Mesenchymal stem cell (in vitro differentiated cells and primary cell): ENCODE measurements around the gene BUD23. TPM values are rescaled to one million over a fixed set of nuclear protein-coding genes. Genes with fewer than 3 reads are reported as not detected.
A peak's percentile ranks its signal among the peaks of the same experiment; 100 is the strongest.

Experiments
- DNase-seq: peaks from one replicate; pipeline ENCODE4 v3.0.0-alpha.2; 2013
- H2AFZ ChIP-seq: one replicate; pipeline ENCODE4 v1.6.1; 2013; ENCODE audit warnings: low read depth, mild to moderate bottlenecking, control low read depth, inconsistent platforms, low read length, moderate library complexity
- H2AK5ac ChIP-seq: 2 replicates; pipeline ENCODE4 v1.6.1; 2013; ENCODE audit warnings: low read length, moderate library complexity, mild to moderate bottlenecking, inconsistent platforms; ENCODE audit not compliant: severe bottlenecking
- H2BK120ac ChIP-seq: one replicate; pipeline ENCODE4 v1.6.1; 2013; ENCODE audit warnings: low read depth, mild to moderate bottlenecking, inconsistent platforms, low read length, moderate library complexity
- H2BK12ac ChIP-seq, 2 experiments: one replicate each; pipeline ENCODE4 v1.6.1; 2013; ENCODE audit warnings: inconsistent platforms in 2 of 2, low read length in 2 of 2, mild to moderate bottlenecking in 2 of 2, moderate library complexity in 2 of 2, control low read depth in 1 of 2
- H2BK15ac ChIP-seq: one replicate; pipeline ENCODE4 v1.6.1; 2013; ENCODE audit warnings: mild to moderate bottlenecking, low read depth, inconsistent platforms; ENCODE audit not compliant: poor library complexity, severe bottlenecking
- H2BK5ac ChIP-seq: 2 replicates; pipeline ENCODE4 v1.6.1; 2013; ENCODE audit warnings: low read depth, mild to moderate bottlenecking, low read length, control low read depth, inconsistent platforms; ENCODE audit not compliant: poor library complexity, severe bottlenecking
- H3K14ac ChIP-seq, 2 experiments: one replicate each; pipeline ENCODE4 v1.6.1; 2013; ENCODE audit warnings: inconsistent platforms in 2 of 2, low read length in 2 of 2, control low read depth in 1 of 2, mild to moderate bottlenecking in 1 of 2, moderate library complexity in 1 of 2
- H3K18ac ChIP-seq, 2 experiments: one replicate each; pipeline ENCODE4 v1.6.1; 2013; ENCODE audit warnings: inconsistent platforms in 2 of 2, low read length in 2 of 2, control low read depth in 1 of 2, low read depth in 1 of 2, mild to moderate bottlenecking in 1 of 2
- H3K23ac ChIP-seq, 2 experiments: one replicate each; pipeline ENCODE4 v1.6.1; 2013; ENCODE audit warnings: inconsistent platforms in 2 of 2, low read length in 2 of 2, mild to moderate bottlenecking in 2 of 2, moderate library complexity in 2 of 2, control low read depth in 1 of 2
- H3K27ac ChIP-seq: 2 replicates; pipeline ENCODE4 v1.5.1; 2013; ENCODE audit warnings: mild to moderate bottlenecking, moderate library complexity, low read length, control low read depth, inconsistent platforms; ENCODE audit not compliant: poor library complexity, severe bottlenecking
- H3K27me3 ChIP-seq, 2 experiments: 2 replicates each; pipeline versions ENCODE4 v1.6.1 to v1.7.0; 2013; ENCODE audit warnings: low read length in 2 of 2, mild to moderate bottlenecking in 2 of 2, moderate library complexity in 2 of 2, control low read depth in 1 of 2, inconsistent platforms in 1 of 2; ENCODE audit not compliant: control insufficient read depth in 1 of 2, insufficient read depth in 1 of 2
- H3K36me3 ChIP-seq, 2 experiments: 2 replicates each; pipeline versions ENCODE4 v1.6.1 to v1.7.0; 2013; ENCODE audit warnings: low read length in 2 of 2, control low read depth in 1 of 2, inconsistent platforms in 1 of 2, low read depth in 1 of 2, mild to moderate bottlenecking in 1 of 2; ENCODE audit not compliant: insufficient read depth in 2 of 2, control insufficient read depth in 1 of 2
- H3K4ac ChIP-seq, 2 experiments: one replicate each; pipeline ENCODE4 v1.6.1; 2013; ENCODE audit warnings: inconsistent platforms in 2 of 2, low read length in 2 of 2, mild to moderate bottlenecking in 2 of 2, moderate library complexity in 2 of 2, control low read depth in 1 of 2, low read depth in 1 of 2
- H3K4me1 ChIP-seq: 2 replicates; pipeline ENCODE4 v1.6.1; 2013; ENCODE audit warnings: low read depth, low read length, control low read depth; ENCODE audit not compliant: control insufficient read depth, insufficient read depth
- H3K4me2 ChIP-seq: 2 replicates; pipeline ENCODE4 v1.6.1; 2013; ENCODE audit warnings: low read length, mild to moderate bottlenecking, inconsistent platforms; ENCODE audit not compliant: poor library complexity, severe bottlenecking
- H3K4me3 ChIP-seq, 2 experiments: 2 replicates each; pipeline versions ENCODE4 v1.5.1 to v1.7.0; 2013; ENCODE audit warnings: low read length in 2 of 2, mild to moderate bottlenecking in 2 of 2, control low read depth in 1 of 2, low read depth in 1 of 2; ENCODE audit not compliant: insufficient read depth in 1 of 2
- H3K79me1 ChIP-seq: replicated peaks from 2 replicates; pipeline ENCODE4 v1.6.1; 2013; ENCODE audit warnings: mild to moderate bottlenecking, control low read depth, low read length, inconsistent platforms; ENCODE audit not compliant: poor library complexity, severe bottlenecking
- H3K9ac ChIP-seq: 2 replicates; pipeline ENCODE4 v1.7.0; 2013; ENCODE audit warnings: mild to moderate bottlenecking, low read length, moderate library complexity
- H3K9me3 ChIP-seq: 2 replicates; pipeline ENCODE4 v1.7.0; 2013; ENCODE audit warnings: mild to moderate bottlenecking, low read length; ENCODE audit not compliant: control insufficient read depth
- H4K8ac ChIP-seq: one replicate; pipeline ENCODE4 v1.6.1; 2013; ENCODE audit warnings: inconsistent platforms, mild to moderate bottlenecking, low read length, moderate library complexity
- H4K91ac ChIP-seq: one replicate; pipeline ENCODE4 v1.6.1; 2013; ENCODE audit warnings: mild to moderate bottlenecking, low read length, inconsistent platforms
- WGBS: methylation state at CpG from one replicate; pipeline ENCODE4 v1.1.7; 2013; ENCODE audit warnings: mixed read lengths; 5-methylcytosine and 5-hydroxymethylcytosine counted together
- polyA plus RNA-seq, 2 experiments: library from polyadenylated mRNA; stranded (reverse); fragments of 200-250 nt; gene quantifications; one replicate each; pipeline ENCODE4 v1.2.3, GENCODE V29; 2013

Gene BUD23, protein sequence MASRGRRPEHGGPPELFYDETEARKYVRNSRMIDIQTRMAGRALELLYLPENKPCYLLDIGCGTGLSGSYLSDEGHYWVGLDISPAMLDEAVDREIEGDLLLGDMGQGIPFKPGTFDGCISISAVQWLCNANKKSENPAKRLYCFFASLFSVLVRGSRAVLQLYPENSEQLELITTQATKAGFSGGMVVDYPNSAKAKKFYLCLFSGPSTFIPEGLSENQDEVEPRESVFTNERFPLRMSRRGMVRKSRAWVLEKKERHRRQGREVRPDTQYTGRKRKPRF
- polyA plus RNA-seq (2013, experiment 1 of 2) = 75.0 TPM
- polyA plus RNA-seq (2013, experiment 2 of 2) = 76.6 TPM

DNA sequence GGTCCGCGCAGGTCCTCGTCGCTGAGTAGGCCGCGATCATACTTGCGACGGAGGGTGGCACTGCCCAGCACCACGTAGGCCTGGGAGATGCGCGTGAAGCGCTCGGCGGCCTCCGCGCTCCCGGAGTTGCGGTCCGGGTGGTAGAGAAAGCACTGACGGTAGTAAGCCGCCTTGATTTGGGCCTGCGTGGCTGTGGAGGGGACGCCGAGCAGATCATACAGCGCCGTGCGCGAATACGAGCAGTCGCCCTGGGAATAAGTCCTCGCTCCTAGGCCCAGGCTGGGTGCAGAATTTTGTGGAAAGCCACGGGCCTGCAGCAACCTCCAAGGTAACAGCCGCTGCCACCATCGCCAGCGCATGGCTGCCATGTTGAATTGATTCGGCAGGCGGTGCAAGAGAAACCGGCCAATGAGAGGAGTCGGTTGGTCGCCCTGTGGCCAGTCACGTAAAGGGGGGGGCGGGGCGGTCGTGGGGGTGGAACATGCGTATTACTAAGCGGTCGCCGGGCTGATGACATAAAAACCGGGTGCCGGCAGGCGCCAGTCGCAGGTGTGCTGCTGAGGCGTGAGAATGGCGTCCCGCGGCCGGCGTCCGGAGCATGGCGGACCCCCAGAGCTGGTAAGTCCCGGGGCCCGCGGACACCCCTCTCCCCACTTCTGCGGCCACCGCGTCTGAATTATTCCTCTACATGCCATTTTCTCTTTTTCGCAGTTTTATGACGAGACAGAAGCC is at the start of gene BUD23, which contains the start of gene DNAJC30:
Gene BUD23, plus strand, starts transcription at position 542 of the 732 bp plus-strand sequence. Its CDS starts 29 bp downstream, at position 571.
Gene DNAJC30, minus strand, starts transcription at position 398 of the 732 bp plus-strand sequence. Its CDS starts 30 bp downstream, at position 368.
- H3K18ac ChIP-seq = peak within 1 kb of the TSS; percentile 89 to 94
- peak within 1 kb of the TSS; percentile 94 for H4K8ac ChIP-seq
- peak within 1 kb of the TSS; percentile 80 for H2BK15ac ChIP-seq
- H3K79me1 ChIP-seq = peaks cover 45% of the 10 kb centered on the region
- H3K23ac ChIP-seq = peak within 1 kb of the TSS; percentile 31 to 97
- H3K27ac ChIP-seq = peak within 1 kb of the TSS; percentile 95
- H3K4me2 ChIP-seq = peak within 1 kb of the TSS; percentile 93
- H3K4ac ChIP-seq = peak within 1 kb of the TSS; percentile 91 to 92
- peaks cover 32% of the 10 kb centered on the region for H3K4me1 ChIP-seq
- peaks cover 34 to 39% of the 10 kb centered on the region in 2 experiments for H3K36me3 ChIP-seq
- H2AFZ ChIP-seq = peak within 1 kb of the TSS; percentile 85
- 1% methylated on average over 56 of the region's 68 CpGs for WGBS
- peak within 1 kb of the TSS; percentile 46 for H2BK5ac ChIP-seq
- H3K9ac ChIP-seq = peak within 1 kb of the TSS; percentile 98
- no peaks in the 10 kb centered on the region for H3K27me3 ChIP-seq
- peak within 1 kb of the TSS in 1 of 2 experiments; percentile 91 for H3K14ac ChIP-seq
- H3K4me3 ChIP-seq = peak within 1 kb of the TSS; percentile 96
- H2AK5ac ChIP-seq = no peak within 1 kb of the TSS
- DNase-seq = peak; percentile 95
- H3K9me3 ChIP-seq = no peaks in the 10 kb centered on the region
- H4K91ac ChIP-seq = peak within 1 kb of the TSS; percentile 86
- no peak within 1 kb of the TSS for H2BK12ac ChIP-seq
- H2BK120ac ChIP-seq = peak within 1 kb of the TSS; percentile 15

DNA sequence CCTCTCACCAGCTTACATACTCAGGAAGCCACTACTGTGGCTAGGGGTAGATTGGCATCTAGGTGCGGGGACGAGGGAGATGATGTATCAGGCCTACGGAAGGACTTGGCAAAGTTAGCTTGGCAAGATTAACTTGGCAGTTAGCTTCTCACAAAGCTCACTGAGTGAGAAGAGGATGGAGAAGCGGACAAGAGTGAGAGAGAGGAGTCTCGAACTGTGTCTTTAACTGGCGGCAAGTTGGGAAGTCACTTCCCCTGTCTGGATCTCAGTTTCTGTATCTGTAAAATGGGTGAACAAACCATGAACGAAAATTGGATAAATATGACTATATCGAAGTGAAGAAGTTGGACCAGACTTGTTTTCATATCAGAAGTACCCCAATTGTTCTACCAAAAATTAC is 49.6 kb upstream of the BUD23 start:
- no peak overlapping the region for H2AK5ac ChIP-seq
- H3K36me3 ChIP-seq = no peaks in the 10 kb centered on the region
- no peak overlapping the region for H3K27ac ChIP-seq
- no peak for DNase-seq
- no peak overlapping the region for H2BK15ac ChIP-seq
- no peak overlapping the region for H3K23ac ChIP-seq
- no peak overlapping the region for H3K9ac ChIP-seq
- peaks cover 2 to 30% of the 10 kb centered on the region in 2 experiments for H3K27me3 ChIP-seq
- H3K4me1 ChIP-seq = peaks cover 6% of the 10 kb centered on the region
- H3K18ac ChIP-seq = no peak overlapping the region
- H3K4me3 ChIP-seq = no peak overlapping the region
- no peak overlapping the region for H2BK12ac ChIP-seq
- no peak overlapping the region for H2BK5ac ChIP-seq
- H3K4me2 ChIP-seq = no peak overlapping the region
- H3K14ac ChIP-seq = no peak overlapping the region
- no peaks in the 10 kb centered on the region for H3K9me3 ChIP-seq
- no peak overlapping the region for H4K8ac ChIP-seq
- H3K4ac ChIP-seq = no peak overlapping the region
- H2AFZ ChIP-seq = no peak overlapping the region
- 85% methylated on average over 8 of the region's 8 CpGs for WGBS
- no peak overlapping the region for H2BK120ac ChIP-seq
- H4K91ac ChIP-seq = no peak overlapping the region
- no peaks in the 10 kb centered on the region for H3K79me1 ChIP-seq

DNA sequence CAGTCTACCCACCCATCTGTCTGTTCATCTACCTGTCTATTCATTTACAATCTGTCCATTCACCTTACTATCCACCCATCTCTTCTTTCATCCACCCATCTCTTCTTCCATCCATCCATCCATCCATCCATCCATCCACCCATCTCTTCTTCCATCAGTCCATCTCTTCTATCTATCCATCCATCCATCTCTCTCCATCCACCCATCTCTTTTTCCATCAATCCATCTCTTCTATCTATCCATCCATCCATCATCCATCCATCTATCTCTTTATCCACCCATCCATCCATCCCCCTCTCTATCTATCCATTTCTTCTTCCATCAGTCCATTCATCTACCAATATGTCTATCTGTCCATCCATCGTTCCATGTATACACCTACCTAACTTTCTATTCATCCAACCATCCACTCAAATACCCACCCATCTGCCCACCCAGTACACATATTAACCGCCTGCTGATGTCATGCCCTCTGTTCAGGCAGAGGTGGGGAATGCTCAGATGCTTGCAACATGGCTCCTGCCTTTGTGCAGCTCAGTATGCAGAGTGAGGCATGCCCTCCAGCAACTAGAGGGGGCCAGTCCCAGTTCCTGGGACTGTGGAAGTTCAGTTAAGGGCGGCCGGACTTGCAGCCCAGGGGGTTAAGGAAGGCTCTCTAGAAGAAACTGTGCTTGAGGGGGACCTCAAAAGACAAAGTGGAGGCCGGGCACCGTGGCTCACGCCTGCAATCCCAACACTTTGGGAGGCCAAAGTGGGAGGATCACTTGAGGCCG is 47.8 kb upstream of the BUD23 start:
- Histone ChIP-seq H4K91ac (no peak overlapping the region), H3K9me3 (no peaks in the 10 kb centered on the region), H3K79me1 (no peaks in the 10 kb centered on the region), H3K27me3 (peaks cover 0 to 25% of the 10 kb centered on the region in 2 experiments), H3K9ac (no peak overlapping the region), H2BK12ac (peak overlapping the region in 1 of 2 experiments; percentile 39), H3K18ac (no peak overlapping the region), H3K4me1 (peaks cover 6% of the 10 kb centered on the region), H2BK15ac (no peak overlapping the region), H4K8ac (no peak overlapping the region), H2AFZ (no peak overlapping the region), H3K4me2 (no peak overlapping the region), H3K4ac (no peak overlapping the region), H3K23ac (no peak overlapping the region), H3K27ac (no peak overlapping the region), H2BK120ac (no peak overlapping the region), H3K4me3 (no peak overlapping the region), H3K36me3 (no peaks in the 10 kb centered on the region), H2AK5ac (peak overlapping the region; percentile 53), H3K14ac (no peak overlapping the region), H2BK5ac (no peak overlapping the region)
- DNase-seq = no peak
- 81% methylated on average over 8 of the region's 8 CpGs for WGBS
